KMS-11 (cell line): ENCODE results near the gene LRP10.
A peak's percentile ranks its signal among the peaks of the same experiment; 100 is the strongest.

Source experiments
- H2AFZ ChIP-seq: fragments of 200-600 bp; sonication (generic); 2 replicates; pipeline ENCODE4 v1.6.1; 2016; ENCODE audit warnings: antibody characterized with exemption, mixed run types, low read depth
- H3K27ac ChIP-seq: fragments of 200-600 bp; sonication (generic); 2 replicates; pipeline ENCODE4 v1.6.1; 2016; ENCODE audit warnings: mild to moderate bottlenecking, mixed run types
- H3K27me3 ChIP-seq: fragments of 200-600 bp; sonication (generic); 2 replicates; pipeline ENCODE4 v1.6.1; 2017; ENCODE audit warnings: mild to moderate bottlenecking, low read depth, mixed run types, moderate library complexity; ENCODE audit not compliant: insufficient read depth
- H3K36me3 ChIP-seq: fragments of 200-600 bp; sonication (generic); 2 replicates; pipeline ENCODE4 v1.6.1; 2017; ENCODE audit warnings: mild to moderate bottlenecking, mixed run types; ENCODE audit not compliant: insufficient read depth
- H3K4me1 ChIP-seq: fragments of 200-600 bp; sonication (generic); 2 replicates; pipeline ENCODE4 v1.6.1; 2016; ENCODE audit warnings: mild to moderate bottlenecking, low read depth, mixed run types; ENCODE audit not compliant: poor library complexity, severe bottlenecking
- H3K4me2 ChIP-seq: fragments of 200-600 bp; sonication (generic); 2 replicates; pipeline ENCODE4 v1.7.0; 2016; ENCODE audit warnings: mild to moderate bottlenecking, mixed run types
- H3K4me3 ChIP-seq: fragments of 200-600 bp; sonication (generic); IDR thresholded peaks from 2 replicates; pipeline ENCODE4 v1.6.1; 2017; ENCODE audit warnings: low read depth, low read length, mixed read lengths; ENCODE audit not compliant: insufficient read depth
- H3K79me2 ChIP-seq: fragments of 200-600 bp; sonication (generic); 2 replicates; pipeline ENCODE4 v1.6.1; 2016; ENCODE audit warnings: low read depth, mixed run types; ENCODE audit not compliant: insufficient read depth
- H3K9ac ChIP-seq: fragments of 200-600 bp; sonication (generic); 2 replicates; pipeline ENCODE4 v1.6.1; 2016; ENCODE audit warnings: mild to moderate bottlenecking, mixed run types
- H4K20me1 ChIP-seq: fragments of 200-600 bp; sonication (generic); 2 replicates; pipeline ENCODE4 v1.6.1; 2016; ENCODE audit warnings: mild to moderate bottlenecking, mixed run types; ENCODE audit not compliant: insufficient read depth
- CTCF ChIP-seq: fragments of 200-600 bp; sonication (generic); conservative IDR thresholded peaks from 2 replicates; pipeline ENCODE4 v1.6.1; 2017; ENCODE audit warnings: low read depth, mild to moderate bottlenecking, antibody characterized with exemption, low read length, moderate library complexity, mixed read lengths

Gene LRP10

GRCh38 chr14:22882529-22883172 lies 11.1 kb downstream of the LRP10 start:
- Histone ChIP-seq H3K9ac (no peak overlapping the region), H2AFZ (no peak overlapping the region), H3K4me3 (no peak overlapping the region), H3K4me1 (peaks cover 33% of the 10 kb centered on the region), H3K27ac (no peak overlapping the region), H3K79me2 (no peaks in the 10 kb centered on the region), H3K4me2 (no peak overlapping the region), H3K36me3 (no peaks in the 10 kb centered on the region), H3K27me3 (no peaks in the 10 kb centered on the region), H4K20me1 (no peaks in the 10 kb centered on the region)
- no peak for TF ChIP-seq CTCF

DNA sequence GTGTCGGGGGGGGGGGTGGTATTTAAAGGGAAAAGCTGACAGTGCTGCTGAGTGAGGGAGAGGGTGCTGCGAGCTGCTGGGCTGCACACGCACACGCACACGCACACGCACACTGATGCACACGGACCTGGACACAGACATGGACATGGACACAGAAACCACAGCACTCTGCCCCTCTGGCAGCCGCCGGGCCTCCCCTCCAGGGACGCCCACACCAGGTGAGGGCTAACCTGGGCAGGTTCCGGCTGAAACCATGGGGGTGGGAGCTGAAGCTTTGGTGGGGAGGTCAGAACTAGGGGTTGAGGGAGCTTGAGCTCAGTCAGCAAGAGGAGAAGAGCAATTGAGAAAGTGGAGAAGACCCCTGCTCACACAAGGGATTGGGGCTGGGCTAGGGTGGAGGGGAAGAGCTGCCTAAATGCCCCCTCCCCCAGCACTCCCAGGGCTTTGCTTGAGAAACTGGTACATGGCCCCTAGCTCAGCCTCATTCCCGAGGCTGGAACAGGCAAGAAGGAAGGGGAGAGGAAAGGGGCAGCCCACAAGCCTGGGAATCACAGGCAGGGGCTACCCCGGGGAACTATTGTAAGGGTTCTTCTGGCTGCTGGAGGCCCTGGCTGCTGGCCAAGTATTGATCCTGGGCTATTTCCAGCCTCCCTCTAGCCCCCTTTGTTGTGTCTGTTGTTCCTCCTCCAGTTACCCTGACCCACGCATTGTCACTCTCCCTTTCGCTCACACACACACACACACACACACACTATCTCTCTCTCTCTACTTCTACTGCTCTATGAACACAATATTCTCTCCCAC lies 11.8 kb downstream of the LRP10 start, which contains the start of gene REM2:
TSS of gene REM2 (plus strand) at position 50 of the 804 bp plus-strand sequence. CDS start at position 116, 66 bp downstream.
- Histone ChIP-seq H3K4me3 (no peak within 1 kb of the TSS), H3K4me2 (peak within 1 kb of the TSS; percentile 9; the same call in 1 of the 2 replicates), H3K4me1 (peaks cover 36% of the 10 kb centered on the region)

GRCh38 chr14:22884076-22884737 lies 12.7 kb downstream of the LRP10 start:
- Histone ChIP-seq H4K20me1 (no peaks in the 10 kb centered on the region), H3K27ac (peak overlapping the region; percentile 18; the same call in 1 of the 2 replicates), H2AFZ (no peak overlapping the region), H3K4me2 (peak overlapping the region; percentile 9; the same call in 1 of the 2 replicates), H3K36me3 (no peaks in the 10 kb centered on the region), H3K79me2 (no peaks in the 10 kb centered on the region), H3K9ac (no peak overlapping the region), H3K4me1 (peaks cover 44% of the 10 kb centered on the region), H3K4me3 (no peak overlapping the region), H3K27me3 (no peaks in the 10 kb centered on the region)
- TF ChIP-seq CTCF: no peak

More for the DNA sequence above, 11.8 kb downstream of the LRP10 start, which contains the start of gene REM2:
- Histone ChIP-seq H3K27ac (peak within 1 kb of the TSS; percentile 18; the same call in 1 of the 2 replicates), H3K79me2 (no peaks in the 10 kb centered on the region), H4K20me1 (no peaks in the 10 kb centered on the region), H3K9ac (no peak within 1 kb of the TSS), H3K36me3 (no peaks in the 10 kb centered on the region), H2AFZ (no peak within 1 kb of the TSS), H3K27me3 (no peaks in the 10 kb centered on the region)
- no peak for TF ChIP-seq CTCF

- H3K27me3 ChIP-seq: no peaks in the 10 kb centered on the region
- no peak for TF ChIP-seq CTCF
- H4K20me1 ChIP-seq: no peaks in the 10 kb centered on the region
- no peak overlapping the region for H3K4me2 ChIP-seq
- peaks cover 52% of the 10 kb centered on the region for H3K4me1 ChIP-seq
- no peak overlapping the region for H3K9ac ChIP-seq
- no peak overlapping the region for H3K4me3 ChIP-seq
- H2AFZ ChIP-seq: no peak overlapping the region
- no peaks in the 10 kb centered on the region for H3K79me2 ChIP-seq
- no peak overlapping the region for H3K27ac ChIP-seq
- no peaks in the 10 kb centered on the region for H3K36me3 ChIP-seq
Measured at GRCh38 chr14:22884738-22885523, 13.4 kb downstream of the LRP10 start.
